Skeletal muscle cell (primary cell): Measurements from ENCODE around the gene TEAD3.
"Not testable (repeated sequence)": the region's sequence is repeated elsewhere in the genome, so short reads cannot be mapped to it uniquely, and the experiment has no call there.

Experiments used
- DNase-seq: peaks from one replicate; pipeline ENCODE4 v3.0.0-alpha.2; 2010; ENCODE audit warnings: low read depth
- H3K4me3 ChIP-seq: 2 replicates; pipeline ENCODE4 v1.5.1; 2011; ENCODE audit warnings: low read depth, mild to moderate bottlenecking, control low read depth, low read length, moderate library complexity

TEAD3 gene

GRCh38 chr6:35432702-35433101 is 64.2 kb downstream of the TEAD3 start:
- DNase-seq, H3K4me3 ChIP-seq: not testable (repeated sequence)

- no peak overlapping the region for H3K4me3 ChIP-seq
These were observed 64.6 kb downstream of the TEAD3 start for GRCh38 chr6:35432291-35432690.

GRCh38 chr6:35429463-35429862 is 67.4 kb downstream of the TEAD3 start:
- DNase-seq = no peak
- H3K4me3 ChIP-seq = no peak overlapping the region

More at GRCh38 chr6:35432291-35432690, 64.6 kb downstream of the TEAD3 start:
- DNase-seq = no peak

GRCh38 chr6:35428421-35429149 is 68.3 kb downstream of the TEAD3 start:
- no peak for DNase-seq
- no peak overlapping the region for H3K4me3 ChIP-seq

- DNase-seq = peak; percentile 44
- no peak overlapping the region for H3K4me3 ChIP-seq
These were observed 69.0 kb downstream of the TEAD3 start for GRCh38 chr6:35427851-35428321.

- DNase-seq = no peak
- H3K4me3 ChIP-seq = no peak overlapping the region
These were observed 69.4 kb downstream of the TEAD3 start for GRCh38 chr6:35427435-35427834.

- DNase-seq = no peak
- no peak overlapping the region for H3K4me3 ChIP-seq
These were observed 70.8 kb downstream of the TEAD3 start for GRCh38 chr6:35426074-35426473.

GRCh38 chr6:35425284-35425683 is 71.6 kb downstream of the TEAD3 start:
- no peak overlapping the region for H3K4me3 ChIP-seq
- DNase-seq = peak; percentile 85
